B cell (primary cell): Measurements from ENCODE around the gene RABGAP1. TPM values are rescaled to one million over a fixed set of nuclear protein-coding genes. Genes with fewer than 3 reads are reported as not detected.

Experiments
- ATAC-seq: fragments of 200-7000 bp; cut with Tn5 transposase; one replicate; pipeline ENCODE4 v1.10.0; 2021; ENCODE audit warnings: low read depth, mild to moderate bottlenecking, moderate number of reproducible peaks, moderate library complexity
- CTCF ChIA-PET: fragments of 350-600 bp; sonication (Branson Sonifier 250); formaldehyde crosslinking; loops from one replicate; lab custom pipeline; 2021; ENCODE audit warnings: antibody characterized with exemption, inconsistent platforms; lab: Charles Lee
- POLR2A ChIA-PET: fragments of 350-600 bp; sonication (Branson Sonifier 250); formaldehyde crosslinking; loops from one replicate; lab custom pipeline; 2021; ENCODE audit warnings: antibody characterized with exemption; lab: Charles Lee
- DNase-seq: peaks from one replicate; pipeline ENCODE4 v3.0.0; 2013
- H2AFZ ChIP-seq: 2 replicates; pipeline ENCODE4 v1.6.1; 2012; ENCODE audit warnings: mild to moderate bottlenecking, low read depth, low read length; ENCODE audit not compliant: insufficient read depth, poor library complexity, severe bottlenecking
- H3K27ac ChIP-seq, 2 donors: 1 replicate in 1 of 2; 2 replicates in 1 of 2; pipeline ENCODE4 v1.5.1; 2012 to 2013; ENCODE audit warnings: low read length in 2 of 2, mild to moderate bottlenecking in 2 of 2, moderate library complexity in 1 of 2
- H3K27me3 ChIP-seq, 4 experiments: fragments of 200-600 bp in 1 of 4; sonication (generic) in 1 of 4; replicated peaks in 1 of 4; 1 replicate in 2 of 4; 2 replicates in 2 of 4; pipeline versions ENCODE4 v1.6.1 to v1.7.0; 2013 to 2016; ENCODE audit warnings: low read length in 3 of 4, mild to moderate bottlenecking in 2 of 4, mixed read lengths in 1 of 4, moderate library complexity in 1 of 4; ENCODE audit not compliant: insufficient read depth in 4 of 4, control insufficient read depth in 3 of 4; ENCODE audit errors: control extremely low read depth in 1 of 4
- H3K36me3 ChIP-seq, 2 experiments: replicated peaks in 1 of 2; 1 replicate in 1 of 2; 2 replicates in 1 of 2; pipeline versions ENCODE4 v1.6.1 to v1.7.1; 2013; ENCODE audit warnings: low read length in 1 of 2; ENCODE audit not compliant: insufficient read depth in 2 of 2, control insufficient read depth in 1 of 2; ENCODE audit errors: control extremely low read depth in 1 of 2, extremely low read depth in 1 of 2
- H3K4me1 ChIP-seq, 2 donors: fragments of 200-600 bp in 1 of 2; sonication (generic) in 1 of 2; 1 replicate in 1 of 2; 2 replicates in 1 of 2; pipeline versions ENCODE4 v1.5.1 to v1.6.1; 2013 to 2017; ENCODE audit warnings: low read length in 2 of 2; ENCODE audit not compliant: control insufficient read depth in 2 of 2, insufficient read depth in 2 of 2
- H3K4me2 ChIP-seq: replicated peaks from 2 replicates; pipeline ENCODE3; 2012; ENCODE audit warnings: mild to moderate bottlenecking, low read depth, low read length; ENCODE audit not compliant: poor library complexity, severe bottlenecking
- H3K4me3 ChIP-seq, 5 experiments: fragments of 200-600 bp in 1 of 5; sonication (generic) in 1 of 5; 1 replicate in 3 of 5; 2 replicates in 2 of 5; pipeline versions ENCODE4 v1.5.1 to v1.7.0; 2011 to 2016; ENCODE audit warnings: low read length in 4 of 5, mild to moderate bottlenecking in 4 of 5, low read depth in 2 of 5, control low read depth in 1 of 5, moderate library complexity in 1 of 5; ENCODE audit not compliant: insufficient read depth in 1 of 5; ENCODE audit errors: control extremely low read depth in 1 of 5, extremely low read depth in 1 of 5
- H3K79me2 ChIP-seq: fragments of 200-600 bp; sonication (generic); one replicate; pipeline ENCODE4 v1.6.0; 2016; ENCODE audit warnings: low read length; ENCODE audit not compliant: control insufficient read depth, insufficient read depth
- H3K9ac ChIP-seq: fragments of 200-600 bp; sonication (generic); 2 replicates; pipeline ENCODE4 v1.6.1; 2017; ENCODE audit warnings: mild to moderate bottlenecking, low read length, moderate library complexity
- H3K9me3 ChIP-seq, 3 donors: one replicate each; pipeline versions ENCODE4 v1.6.1 to v1.7.1; 2013; ENCODE audit warnings: low read length in 2 of 3; ENCODE audit not compliant: control insufficient read depth in 2 of 3, insufficient read depth in 1 of 3; ENCODE audit errors: control extremely low read depth in 1 of 3
- H4K20me1 ChIP-seq: 2 replicates; pipeline ENCODE4 v1.6.0; 2012; ENCODE audit warnings: mild to moderate bottlenecking, low read length; ENCODE audit not compliant: insufficient read depth, control insufficient read depth, poor library complexity, severe bottlenecking
- H3K27ac Mint-ChIP-seq: one replicate; pipeline ENCODE4 v1.8.0; 2021; ENCODE audit warnings: mixed read lengths
- H3K27me3 Mint-ChIP-seq: one replicate; pipeline ENCODE4 v1.8.0; 2021; ENCODE audit warnings: mixed read lengths
- H3K4me1 Mint-ChIP-seq: one replicate; pipeline ENCODE4 v1.8.0; 2021; ENCODE audit warnings: mixed read lengths
- H3K4me3 Mint-ChIP-seq: one replicate; pipeline ENCODE4 v1.8.0; 2021; ENCODE audit warnings: mixed read lengths
- H3K9me3 Mint-ChIP-seq: one replicate; pipeline ENCODE4 v1.8.0; 2022; ENCODE audit warnings: mixed read lengths; ENCODE audit not compliant: insufficient read depth
- EZH2 ChIP-seq: IDR thresholded peaks from 2 replicates; pipeline ENCODE4 v1.6.1; 2012; ENCODE audit warnings: borderline replicate concordance, low read depth, mild to moderate bottlenecking, moderate library complexity, low read length; ENCODE audit not compliant: insufficient read depth, poor library complexity, severe bottlenecking
- WGBS: methylation state at CpG from one replicate; pipeline ENCODE4 v1.1.5; 2013; ENCODE audit warnings: missing lambda C conversion rate; ENCODE audit not compliant: insufficient coverage; 5-methylcytosine and 5-hydroxymethylcytosine counted together
- intact Hi-C: fragments of 100-400 bp; cut with micrococcal nuclease; formaldehyde crosslinking; loops from one replicate; pipeline ENCODE4 v1.10.0; 2022
- polyA plus RNA-seq: library from polyadenylated mRNA; depleted of rRNA; stranded (reverse); fragments of >200 nt; gene quantifications from 2 replicates; pipeline ENCODE4 v1.2.3, GENCODE V29; 2012
- total RNA-seq, 2 donors: library from RNA; stranded (reverse); fragments of 120-200 nt in 1 of 2; gene quantifications; 1 replicate in 1 of 2; 2 replicates in 1 of 2; pipeline versions ENCODE4 v1.2.3 to v1.2.4, GENCODE V29; 2013 to 2022
- TF ChIP-seq, protein P1 (sequence below): fragments of 200-600 bp; IDR thresholded peaks from one replicate; pipeline ENCODE4 v1.8.0; 2022; ENCODE audit warnings: antibody characterized with exemption, mild to moderate bottlenecking

RABGAP1 gene
- total and polyA plus RNA-seq, 2 donors (not counting 1 experiment from before 2014, with no cell fraction given): 13.9 to 81.0 TPM

- peaks cover 6 to 54% of the 10 kb centered on the region in 2 experiments for H3K36me3 ChIP-seq
- CTCF ChIA-PET: interaction anchor here (1.1 to 7.6 kb wide), 2 partner anchors 15 to 250 kb away, joined by 3 to 83 read pairs; no protein-coding TSS in a partner anchor
Measured at GRCh38 chr9:123099548-123099947, 158.7 kb downstream of the RABGAP1 start.

More at GRCh38 chr9:123099548-123099947, 158.7 kb downstream of the RABGAP1 start:
- Histone ChIP-seq H3K4me2 (no peak overlapping the region), H3K4me1 (peaks cover 22 to 24% of the 10 kb centered on the region in 2 donors), H3K27me3 (no peaks in the 10 kb centered on the region), H3K9ac (no peak overlapping the region), H3K9me3 (no peaks in the 10 kb centered on the region), H3K27ac (no peak overlapping the region), H4K20me1 (no peaks in the 10 kb centered on the region), H2AFZ (no peak overlapping the region), H3K79me2 (no peaks in the 10 kb centered on the region), H3K4me3 (no peak overlapping the region)
- Mint-ChIP-seq H3K27ac (peak overlapping the region; percentile 50), H3K4me1 (peaks cover 28% of the 10 kb centered on the region), H3K9me3 (no peaks in the 10 kb centered on the region), H3K27me3 (no peaks in the 10 kb centered on the region), H3K4me3 (no peak overlapping the region)
- DNase-seq (no peak), ATAC-seq (no peak)
- intact Hi-C loops: no loop called here
- 96% methylated on average over 3 of the region's 3 CpGs for WGBS
- POLR2A ChIA-PET: no interaction called here
- TF ChIP-seq, protein P1, sequence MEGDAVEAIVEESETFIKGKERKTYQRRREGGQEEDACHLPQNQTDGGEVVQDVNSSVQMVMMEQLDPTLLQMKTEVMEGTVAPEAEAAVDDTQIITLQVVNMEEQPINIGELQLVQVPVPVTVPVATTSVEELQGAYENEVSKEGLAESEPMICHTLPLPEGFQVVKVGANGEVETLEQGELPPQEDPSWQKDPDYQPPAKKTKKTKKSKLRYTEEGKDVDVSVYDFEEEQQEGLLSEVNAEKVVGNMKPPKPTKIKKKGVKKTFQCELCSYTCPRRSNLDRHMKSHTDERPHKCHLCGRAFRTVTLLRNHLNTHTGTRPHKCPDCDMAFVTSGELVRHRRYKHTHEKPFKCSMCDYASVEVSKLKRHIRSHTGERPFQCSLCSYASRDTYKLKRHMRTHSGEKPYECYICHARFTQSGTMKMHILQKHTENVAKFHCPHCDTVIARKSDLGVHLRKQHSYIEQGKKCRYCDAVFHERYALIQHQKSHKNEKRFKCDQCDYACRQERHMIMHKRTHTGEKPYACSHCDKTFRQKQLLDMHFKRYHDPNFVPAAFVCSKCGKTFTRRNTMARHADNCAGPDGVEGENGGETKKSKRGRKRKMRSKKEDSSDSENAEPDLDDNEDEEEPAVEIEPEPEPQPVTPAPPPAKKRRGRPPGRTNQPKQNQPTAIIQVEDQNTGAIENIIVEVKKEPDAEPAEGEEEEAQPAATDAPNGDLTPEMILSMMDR: no peak
- no peak for TF ChIP-seq EZH2
